Right cardiac atrium (tissue), 5 donors: ENCODE measurements around the gene PLEKHM3. TPM values are rescaled to one million over a fixed set of nuclear protein-coding genes. Genes with fewer than 3 reads are reported as not detected.

ENCODE experiments used
- ATAC-seq, 2 donors: fragments of 200-7000 bp; cut with Tn5 transposase; one replicate each; pipeline versions ENCODE4 v1.8.0 to v1.9.1; 2020; ENCODE audit warnings: moderate library complexity in 2 of 2, mild to moderate bottlenecking in 1 of 2
- DNase-seq, 3 donors: peaks; one replicate each; pipeline ENCODE4 v3.0.0-alpha.2; 2020
- H3K27ac ChIP-seq: one replicate; pipeline ENCODE4 v1.5.1; 2013; ENCODE audit warnings: mild to moderate bottlenecking, low read length, control low read depth, moderate library complexity
- H3K27me3 ChIP-seq: one replicate; pipeline ENCODE4 v1.6.1; 2013; ENCODE audit not compliant: control insufficient read depth, insufficient read depth
- H3K4me1 ChIP-seq: one replicate; pipeline ENCODE4 v1.6.1; 2013; ENCODE audit warnings: low read length; ENCODE audit not compliant: control insufficient read depth, insufficient read depth
- H3K4me3 ChIP-seq: one replicate; pipeline ENCODE4 v1.5.1; 2013; ENCODE audit warnings: low read length, control low read depth
- H3K9me3 ChIP-seq: one replicate; pipeline ENCODE4 v1.6.1; 2013; ENCODE audit warnings: low read length; ENCODE audit not compliant: control insufficient read depth
- WGBS: extraction: QIAGEN DNeasy Blood & Tissue Kit; methylation state at CpG from one replicate; pipeline ENCODE4 v1.1.7; 2013; 5-methylcytosine and 5-hydroxymethylcytosine counted together
- intact Hi-C, 4 donors: fragments of 100-400 bp; cut with DNase I; formaldehyde crosslinking; loops; one replicate each; pipeline versions ENCODE4 v1.11.0 to v1.14.0; 2022 to 2023
- polyA plus RNA-seq: library from polyadenylated mRNA; stranded (reverse); fragments of 200-250 nt; gene quantifications from one replicate; pipeline ENCODE4 v1.2.3, GENCODE V29; 2013
- total RNA-seq, 4 donors: library from RNA; stranded (reverse); fragmentation: NEBNext Ultra II Directional; extraction: Animal tissue kit (Norgen Biotek cat#: 25700); gene quantifications; one replicate each; pipeline ENCODE4 v1.2.1, GENCODE V29; 2021
- donor health status: healthy with polysubstance abuse.
- donor health status: DM: no; HTN: yes; CAD: no.
- donor health status: DM: no; HTN: no; CAD: no.
- donor health status: DM: no; HTN: yes; CAD: no; lungs with severe emphysema.
- donor health status: DM: yes; HTN: yes; CAD: no.

The PLEKHM3 gene
- total and polyA plus RNA-seq, 5 donors = 6.8 to 14.7 (median 12.9) TPM

DNA sequence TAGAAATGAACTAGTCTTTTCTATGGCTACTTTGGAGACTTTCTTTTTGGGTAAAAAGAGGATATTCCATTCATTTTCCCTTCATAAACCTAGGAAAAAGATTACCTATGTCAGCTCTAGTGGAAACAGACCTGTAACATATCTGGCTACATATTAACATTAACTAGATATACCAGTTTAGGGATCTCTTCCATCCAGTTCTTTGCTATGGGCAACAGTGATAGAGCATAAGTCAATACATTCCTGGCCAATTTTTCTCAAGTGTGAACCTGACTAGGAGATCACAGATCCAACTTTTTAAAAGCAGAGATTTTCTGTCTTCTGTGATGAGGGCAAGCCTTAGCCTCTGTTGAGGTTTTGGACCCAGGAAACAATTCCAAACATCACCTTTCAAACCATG lies 34.5 kb downstream of the PLEKHM3 start:
- Histone ChIP-seq H3K4me3 (no peak overlapping the region), H3K9me3 (no peaks in the 10 kb centered on the region), H3K27me3 (no peaks in the 10 kb centered on the region), H3K27ac (no peak overlapping the region), H3K4me1 (no peaks in the 10 kb centered on the region)
- DNase-seq = no peak
- no peak for ATAC-seq
- intact Hi-C loops = no loop called here

DNA sequence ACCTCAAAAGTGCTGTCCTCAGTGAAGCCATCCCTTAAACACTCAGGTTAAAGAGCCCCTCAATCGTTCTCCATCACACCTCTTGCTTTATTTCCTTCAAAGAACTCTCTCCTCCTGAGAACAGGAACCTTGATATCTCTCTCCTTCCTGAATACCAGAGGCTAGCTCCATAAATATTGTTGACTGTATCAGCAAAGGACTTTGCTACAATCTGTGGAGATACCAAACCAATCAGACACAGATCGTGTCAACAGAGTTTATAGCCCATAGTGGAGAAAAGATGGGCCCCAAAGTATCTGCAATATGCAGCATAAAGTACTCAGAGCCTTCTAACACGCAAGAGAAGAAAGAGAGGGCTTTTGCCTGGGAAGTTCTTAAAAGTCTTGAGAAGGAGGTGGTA lies 36.4 kb downstream of the PLEKHM3 start:
- ATAC-seq = no peak
- Histone ChIP-seq H3K4me1 (no peaks in the 10 kb centered on the region), H3K4me3 (no peak overlapping the region), H3K9me3 (no peaks in the 10 kb centered on the region), H3K27ac (no peak overlapping the region), H3K27me3 (no peaks in the 10 kb centered on the region)
- DNase-seq = no peak
- WGBS = 81% methylated on average over 3 of the region's 3 CpGs
- intact Hi-C loops = no loop called here

DNA sequence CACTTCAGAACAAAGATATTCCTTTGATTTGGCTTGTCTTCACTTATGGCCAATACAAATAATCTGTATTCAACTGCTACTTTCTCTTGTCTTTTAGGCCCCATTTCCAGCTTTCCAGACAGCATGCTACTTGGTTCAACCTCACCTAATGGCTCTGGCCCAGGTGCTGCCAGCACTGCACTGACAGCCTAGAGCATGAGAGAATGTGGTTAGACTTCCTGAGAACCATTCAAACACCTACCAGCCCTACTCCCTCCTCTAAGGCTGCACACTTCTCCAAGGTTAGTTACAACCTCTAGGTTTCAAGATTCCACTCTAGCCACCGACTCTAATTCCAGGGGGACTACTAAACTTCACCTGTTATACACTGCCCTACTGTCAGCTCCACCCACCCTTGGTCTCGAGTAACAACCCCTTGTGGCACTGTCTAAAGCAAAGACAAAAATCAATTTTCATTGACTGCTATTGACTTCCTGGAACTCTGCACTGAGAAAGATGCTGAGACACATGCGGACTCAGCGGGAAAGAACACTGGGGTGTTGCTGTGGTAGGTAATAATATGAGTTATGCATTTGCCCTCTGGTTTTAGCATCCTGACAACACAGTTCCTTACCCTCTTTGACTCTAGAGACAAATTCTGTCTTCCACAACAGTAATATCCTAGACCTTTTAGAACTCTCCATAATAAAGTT lies 38.2 kb downstream of the PLEKHM3 start:
- Histone ChIP-seq H3K27me3 (no peaks in the 10 kb centered on the region), H3K27ac (no peak overlapping the region), H3K4me1 (no peaks in the 10 kb centered on the region), H3K4me3 (no peak overlapping the region), H3K9me3 (no peaks in the 10 kb centered on the region)
- DNase-seq (no peak), ATAC-seq (no peak)
- intact Hi-C loops = no loop called here
- WGBS = 96% methylated on average over 4 of the region's 4 CpGs

DNA sequence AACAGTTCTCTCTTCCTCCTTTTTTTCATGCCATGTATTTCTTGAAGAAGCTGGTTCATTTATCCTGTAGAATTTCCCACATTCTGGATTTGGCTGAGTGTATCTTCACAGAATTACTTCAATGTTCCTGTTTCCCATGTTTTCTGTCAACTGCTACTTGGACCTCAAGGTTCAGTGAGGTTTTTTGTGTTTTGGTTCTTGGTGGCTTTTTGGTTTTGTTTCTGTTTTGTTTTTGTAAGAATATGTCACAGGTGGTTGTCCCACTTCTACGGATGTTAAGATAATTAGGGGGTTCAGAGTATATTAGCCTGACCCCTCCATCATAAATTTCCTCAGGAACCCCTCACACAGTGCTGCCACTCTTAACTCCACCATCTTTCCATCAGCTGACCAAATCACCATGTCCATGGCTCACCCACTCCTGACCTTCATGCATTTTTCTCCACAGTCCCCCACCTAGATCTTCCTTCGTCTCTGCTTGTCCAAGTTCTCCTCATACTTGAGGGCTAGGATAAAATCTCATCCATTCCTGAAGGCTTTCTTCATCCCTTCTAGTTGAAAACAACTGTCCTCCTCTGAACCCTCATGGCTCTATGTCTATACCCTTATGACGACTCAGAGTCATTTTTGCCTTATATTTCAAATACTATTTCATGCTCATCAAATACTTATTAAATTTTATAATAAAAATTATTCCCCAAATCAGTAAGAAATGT lies 40.4 kb downstream of the PLEKHM3 start:
- no peaks in the 10 kb centered on the region for H3K4me1 ChIP-seq
- H3K9me3 ChIP-seq = no peaks in the 10 kb centered on the region
- H3K27me3 ChIP-seq = no peaks in the 10 kb centered on the region
- no peak for DNase-seq
- no peak for ATAC-seq
- 96% methylated on average over 3 of the region's 3 CpGs for WGBS
- intact Hi-C loops = no loop called here
- no peak overlapping the region for H3K4me3 ChIP-seq
- no peak overlapping the region for H3K27ac ChIP-seq

DNA sequence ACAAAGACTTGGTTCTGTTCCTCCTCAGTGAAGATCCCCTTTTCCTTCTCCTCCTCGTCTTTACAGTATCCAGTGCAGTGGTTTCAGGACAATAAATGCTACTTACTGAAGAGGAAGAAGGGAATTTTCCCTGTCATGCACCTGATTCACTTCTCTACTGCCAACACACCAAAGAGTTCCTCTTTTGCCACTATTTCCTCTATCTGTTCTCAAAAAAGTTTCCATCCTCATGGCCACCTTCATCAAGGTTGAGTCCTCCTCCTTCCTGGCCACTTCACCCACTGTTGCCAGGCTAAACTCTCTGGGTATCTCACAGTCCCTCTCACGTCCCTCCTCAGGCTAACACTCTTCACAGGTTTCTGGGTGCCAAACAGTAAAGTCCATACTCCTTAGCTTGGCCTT lies 41.7 kb downstream of the PLEKHM3 start:
- intact Hi-C loops = no loop called here
- Histone ChIP-seq H3K9me3 (no peaks in the 10 kb centered on the region), H3K27me3 (no peaks in the 10 kb centered on the region), H3K4me3 (no peak overlapping the region), H3K4me1 (no peaks in the 10 kb centered on the region), H3K27ac (no peak overlapping the region)
- WGBS = 83% methylated on average over 2 of the region's 2 CpGs
- ATAC-seq = no peak
- no peak for DNase-seq

DNA sequence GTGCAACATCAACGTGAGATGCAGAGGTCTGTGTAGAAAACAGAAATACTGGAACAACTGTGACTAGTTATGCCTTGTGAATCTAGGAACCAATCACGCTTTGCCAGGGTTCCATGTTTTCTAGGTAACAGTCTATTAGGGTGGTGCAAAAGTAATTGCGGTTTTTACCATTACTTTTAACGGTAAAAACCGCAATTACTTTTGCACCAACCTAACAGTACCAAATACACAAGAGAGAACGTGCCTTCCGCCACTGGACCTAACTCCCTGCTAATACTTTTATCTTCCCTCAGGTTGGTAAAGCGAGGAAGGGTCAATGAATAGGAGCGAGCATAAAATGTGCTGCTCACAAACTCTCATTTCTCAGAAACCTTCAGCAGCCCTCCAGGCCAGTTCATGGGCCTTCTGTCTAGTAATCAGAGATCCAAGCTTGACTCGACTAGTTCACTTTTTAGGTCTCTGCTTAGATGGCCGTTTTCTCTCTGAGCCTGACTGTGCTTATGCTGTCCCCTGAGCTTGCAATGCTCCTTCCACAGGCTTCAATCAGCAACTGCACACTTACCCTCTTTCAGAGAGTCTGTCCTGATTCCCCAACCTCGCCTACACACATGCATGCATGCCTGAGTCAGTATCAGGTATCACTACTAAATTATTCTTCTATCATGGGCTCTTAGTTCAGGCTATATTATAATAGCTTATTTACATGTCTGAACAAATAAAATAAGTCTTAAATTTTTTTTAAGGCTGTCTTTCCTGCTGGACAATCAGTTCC lies 47.0 kb downstream of the PLEKHM3 start:
- Histone ChIP-seq H3K4me1 (no peaks in the 10 kb centered on the region), H3K27ac (no peak overlapping the region), H3K9me3 (no peaks in the 10 kb centered on the region), H3K27me3 (no peaks in the 10 kb centered on the region), H3K4me3 (no peak overlapping the region)
- ATAC-seq = no peak
- intact Hi-C loops = loop anchor here in 2 of 4 donors (10.0 kb wide), 1 partner anchor 214 kb away; the partner anchor contains the start of gene FZD5 (in 2 of the 2)
- DNase-seq = no peak
- 94% methylated on average over 12 of the region's 12 CpGs for WGBS

DNA sequence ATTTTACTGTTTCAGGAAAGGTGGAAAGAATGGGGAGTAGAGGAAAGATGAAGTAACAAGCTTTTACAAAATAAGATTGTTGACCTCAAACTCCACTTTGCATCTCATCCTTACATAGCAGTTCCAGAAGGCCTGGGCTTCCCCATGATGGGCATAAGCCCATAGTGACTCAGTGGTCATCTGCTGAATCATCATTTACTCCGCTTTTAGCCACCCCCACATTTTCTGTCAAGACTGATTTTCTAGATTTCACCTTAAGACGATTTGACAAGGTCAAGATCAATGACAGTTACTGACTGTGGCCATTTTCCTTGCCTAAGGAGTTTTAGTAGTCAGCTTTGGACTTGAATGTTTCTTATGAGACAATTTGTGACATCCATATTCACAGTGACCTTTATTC lies 49.4 kb downstream of the PLEKHM3 start:
- H3K27me3 ChIP-seq = no peaks in the 10 kb centered on the region
- H3K4me3 ChIP-seq = no peak overlapping the region
- no peak for DNase-seq
- no peak for ATAC-seq
- intact Hi-C loops = loop anchor here in 2 of 4 donors (10.0 kb wide), 1 partner anchor 211 kb away; the partner anchor contains the start of gene FZD5 (in 2 of the 2)
- H3K27ac ChIP-seq = no peak overlapping the region
- 91% methylated on average over 2 of the region's 2 CpGs for WGBS
- H3K4me1 ChIP-seq = no peaks in the 10 kb centered on the region
- no peaks in the 10 kb centered on the region for H3K9me3 ChIP-seq

DNA sequence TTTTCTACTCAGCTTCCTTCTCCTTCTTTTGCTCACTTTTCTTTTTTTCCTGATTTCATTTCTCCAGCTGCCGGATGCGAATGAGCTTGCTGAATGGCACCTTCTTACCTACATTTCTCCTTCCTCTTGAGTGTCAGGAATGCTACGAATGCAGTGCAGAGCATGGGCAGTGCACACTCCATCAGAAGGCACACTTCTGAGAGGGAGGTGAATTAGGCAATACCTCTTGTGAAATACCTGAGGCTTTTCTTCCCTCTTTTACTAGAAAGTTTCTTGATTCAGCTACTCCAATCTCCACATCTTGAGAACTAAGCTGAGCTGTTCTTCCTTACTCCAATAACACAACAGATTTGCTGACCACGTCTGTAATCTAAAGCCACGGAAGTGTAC lies 51.1 kb downstream of the PLEKHM3 start:
- Histone ChIP-seq H3K4me1 (no peaks in the 10 kb centered on the region), H3K27me3 (no peaks in the 10 kb centered on the region), H3K4me3 (no peak overlapping the region), H3K27ac (no peak overlapping the region), H3K9me3 (no peaks in the 10 kb centered on the region)
- DNase-seq = no peak
- intact Hi-C loops = loop anchor here (5.0 to 10.0 kb wide), 3 partner anchors 207 to 227 kb away; partner anchors contain the start of gene FZD5 (in 4 of the 4)
- ATAC-seq = no peak
- 70% methylated on average over 5 of the region's 5 CpGs for WGBS

DNA sequence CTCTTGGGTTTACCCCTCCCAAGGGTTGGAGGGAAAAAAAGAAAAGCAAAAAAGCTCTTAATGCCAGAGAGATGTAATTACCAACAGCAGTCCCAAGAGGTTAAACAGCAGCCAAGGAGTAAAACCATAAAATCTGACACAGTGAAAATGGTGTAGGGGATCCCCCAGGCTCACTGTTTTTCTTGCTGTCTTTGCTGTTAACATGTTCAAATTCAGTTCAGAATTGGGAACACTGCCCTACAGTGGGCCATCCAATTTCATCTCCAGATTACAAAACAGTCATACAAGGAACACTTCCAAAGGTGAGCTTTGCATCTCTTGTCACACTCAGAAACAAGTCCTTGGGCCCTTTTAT lies 54.5 kb downstream of the PLEKHM3 start:
- no peaks in the 10 kb centered on the region for H3K9me3 ChIP-seq
- no peak overlapping the region for H3K27ac ChIP-seq
- DNase-seq (no peak), ATAC-seq (no peak)
- no peaks in the 10 kb centered on the region for H3K4me1 ChIP-seq
- H3K27me3 ChIP-seq = no peaks in the 10 kb centered on the region
- intact Hi-C loops = loop anchor here (5.0 to 10.0 kb wide), 3 partner anchors 204 to 224 kb away; partner anchors contain the start of gene FZD5 (in 4 of the 4)
- no peak overlapping the region for H3K4me3 ChIP-seq

DNA sequence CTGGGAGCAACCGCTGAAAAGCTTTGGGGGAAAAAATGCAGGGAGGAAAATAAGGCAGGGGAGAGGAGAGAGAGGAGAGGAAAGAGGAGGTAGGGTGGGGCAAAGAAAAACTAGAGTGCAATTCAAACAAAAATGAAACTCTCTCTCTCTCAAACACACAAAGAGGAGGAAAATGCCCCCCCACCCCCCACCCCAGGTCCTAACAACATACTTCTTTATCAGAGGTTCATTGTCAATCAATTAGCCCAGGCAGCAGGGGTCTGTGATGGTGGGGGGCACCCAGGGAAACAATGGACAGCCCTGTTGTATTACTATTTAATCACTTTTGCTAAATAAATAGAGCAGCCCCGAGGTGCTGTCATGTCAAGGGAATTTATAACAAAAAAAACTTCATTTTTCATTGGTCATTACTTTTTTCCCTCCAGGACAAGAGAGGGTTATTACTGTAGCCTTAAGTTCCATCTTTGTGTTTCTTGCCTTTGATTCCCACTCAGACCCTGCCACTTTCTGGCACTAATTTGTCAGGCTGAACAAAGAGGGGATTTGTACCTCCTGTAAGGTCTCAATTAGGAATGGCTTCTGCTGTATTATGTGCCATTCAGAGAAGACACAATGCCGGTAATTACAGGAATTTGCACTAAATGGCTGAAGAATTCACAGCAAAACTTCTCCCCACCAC lies 55.0 kb downstream of the PLEKHM3 start:
- ATAC-seq (no peak), DNase-seq (no peak)
- WGBS = 62% methylated on average over 3 of the region's 3 CpGs
- no peaks in the 10 kb centered on the region for H3K4me1 ChIP-seq
- intact Hi-C loops = loop anchor here (5.0 to 10.0 kb wide), 3 partner anchors 203 to 223 kb away; partner anchors contain the start of gene FZD5 (in 4 of the 4)
- H3K27ac ChIP-seq = no peak overlapping the region
- H3K9me3 ChIP-seq = no peaks in the 10 kb centered on the region
- no peak overlapping the region for H3K4me3 ChIP-seq
- H3K27me3 ChIP-seq = no peaks in the 10 kb centered on the region
